ENCODE measurements around the gene ICOS.

Gene ICOS

GRCh38 chr2:203909261-203909967, 27.1 kb upstream of the ICOS start:
- no peak overlapping the region for H3K4me3 ChIP-seq (replicated peaks; ENCODE audit: low read depth, low read length)
- no peaks in the 10 kb centered on the region for H3K36me3 ChIP-seq (ENCODE audit: control insufficient read depth, insufficient read depth, low read length)
- DNase-seq (ENCODE audit: extremely low read depth, insufficient read length): no peak
- peaks cover 2% of the 10 kb centered on the region; the same call in 1 of the 2 replicates for H3K27me3 ChIP-seq (replicated peaks; ENCODE audit: control insufficient read depth, insufficient read depth, low read length)
- TF ChIP-seq CTCF (IDR thresholded peaks at IDR 0.05; ENCODE audit: insufficient read depth, low read length, poor library complexity, severe bottlenecking): peak; percentile 61

- Histone ChIP-seq H3K4me3 (replicated peaks; ENCODE audit: low read depth, low read length) (no peak overlapping the region), H3K36me3 (ENCODE audit: control insufficient read depth, insufficient read depth, low read length) (no peaks in the 10 kb centered on the region), H3K27me3 (replicated peaks; ENCODE audit: control insufficient read depth, insufficient read depth, low read length) (peaks cover 2% of the 10 kb centered on the region; the same call in 1 of the 2 replicates)
- TF ChIP-seq CTCF (IDR thresholded peaks at IDR 0.05; ENCODE audit: insufficient read depth, low read length, poor library complexity, severe bottlenecking): no peak
- no peak for DNase-seq (ENCODE audit: extremely low read depth, insufficient read length)
These were observed 26.6 kb upstream of the ICOS start for GRCh38 chr2:203909974-203910373.

DNA sequence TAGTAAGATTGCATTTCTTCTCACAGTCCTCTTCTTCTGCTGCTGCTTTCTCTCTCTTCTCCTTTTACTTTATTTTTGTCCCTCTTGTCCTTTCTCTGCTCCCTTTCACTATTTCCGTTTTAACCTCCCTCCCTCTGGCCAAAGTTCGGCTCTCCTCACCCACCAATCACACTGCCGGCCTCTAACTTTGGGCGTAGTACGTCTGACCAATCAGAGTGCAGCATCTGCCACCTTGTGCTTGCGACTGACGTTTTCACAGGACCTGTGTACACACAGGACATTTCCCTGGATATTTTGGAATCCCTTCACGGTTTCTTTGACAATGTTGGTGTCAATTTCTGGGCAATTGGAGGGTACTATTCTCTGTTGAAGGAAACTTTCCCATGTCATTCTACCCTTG, 22.6 kb upstream of the ICOS start:
- DNase-seq (ENCODE audit: extremely low read depth, insufficient read length): no peak
- TF ChIP-seq CTCF (IDR thresholded peaks at IDR 0.05; ENCODE audit: insufficient read depth, low read length, poor library complexity, severe bottlenecking): no peak
- no peaks in the 10 kb centered on the region for H3K36me3 ChIP-seq (ENCODE audit: control insufficient read depth, insufficient read depth, low read length)
- H3K27me3 ChIP-seq (replicated peaks; ENCODE audit: control insufficient read depth, insufficient read depth, low read length): no peaks in the 10 kb centered on the region; the same call in none of the 2 replicates
- no peak overlapping the region for H3K4me3 ChIP-seq (replicated peaks; ENCODE audit: low read depth, low read length)

GRCh38 chr2:203914546-203915182, 21.9 kb upstream of the ICOS start:
- DNase-seq (ENCODE audit: extremely low read depth, insufficient read length): no peak
- no peak for TF ChIP-seq CTCF (IDR thresholded peaks at IDR 0.05; ENCODE audit: insufficient read depth, low read length, poor library complexity, severe bottlenecking)
- no peak overlapping the region for H3K4me3 ChIP-seq (replicated peaks; ENCODE audit: low read depth, low read length)
- H3K27me3 ChIP-seq (replicated peaks; ENCODE audit: control insufficient read depth, insufficient read depth, low read length): no peaks in the 10 kb centered on the region; the same call in none of the 2 replicates
- H3K36me3 ChIP-seq (ENCODE audit: control insufficient read depth, insufficient read depth, low read length): no peaks in the 10 kb centered on the region

DNA sequence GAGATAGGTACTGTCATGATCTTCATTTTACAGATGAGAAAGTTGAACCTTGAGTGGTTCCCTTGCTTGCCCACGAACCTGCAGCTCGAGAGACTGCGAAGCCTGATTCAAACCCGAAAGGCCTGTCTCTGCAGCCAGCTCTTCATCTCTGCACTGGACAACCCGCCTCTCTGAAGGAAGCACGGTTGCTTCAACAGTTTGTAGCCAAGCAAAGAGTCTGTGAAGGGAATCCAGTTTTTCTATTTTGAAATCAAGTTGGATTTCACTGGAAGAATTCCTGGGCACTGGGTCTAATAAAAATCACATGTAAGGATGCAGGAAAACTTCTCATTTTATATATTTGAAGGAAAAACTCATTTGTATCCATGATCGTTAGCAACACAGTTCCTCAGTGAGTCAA, 21.3 kb upstream of the ICOS start:
- TF ChIP-seq CTCF (IDR thresholded peaks at IDR 0.05; ENCODE audit: insufficient read depth, low read length, poor library complexity, severe bottlenecking): no peak
- DNase-seq (ENCODE audit: extremely low read depth, insufficient read length): no peak

More for the DNA sequence above, 21.3 kb upstream of the ICOS start:
- no peaks in the 10 kb centered on the region; the same call in none of the 2 replicates for H3K27me3 ChIP-seq (replicated peaks; ENCODE audit: control insufficient read depth, insufficient read depth, low read length)
- no peak overlapping the region for H3K4me3 ChIP-seq (replicated peaks; ENCODE audit: low read depth, low read length)
- no peaks in the 10 kb centered on the region for H3K36me3 ChIP-seq (ENCODE audit: control insufficient read depth, insufficient read depth, low read length)
